Kasumi-1 (cell line): ENCODE measurements around the gene SCYL1.
A peak's percentile ranks its signal among the peaks of the same experiment; 100 is the strongest.

Experiments used
- DNase-seq, 2 experiments: peaks; one replicate each; lab custom pipeline; 2025; lab: John Stamatoyannopoulos, UW

Gene SCYL1

GRCh38 chr11:65493367-65494176 lies 31.3 kb upstream of the SCYL1 start:
- DNase-seq = no peak

- DNase-seq = peak; percentile 45 to 55
These were observed 28.4 kb upstream of the SCYL1 start for GRCh38 chr11:65496304-65497140.

- peak; percentile 98 to 100 for DNase-seq
These were observed 27.5 kb upstream of the SCYL1 start for GRCh38 chr11:65497141-65498041.

GRCh38 chr11:65498042-65498726 lies 26.7 kb upstream of the SCYL1 start:
- DNase-seq = peak; percentile 35 to 57

- DNase-seq = no peak
These were observed 26.2 kb upstream of the SCYL1 start for GRCh38 chr11:65498727-65498976.

GRCh38 chr11:65498977-65499712 lies 25.7 kb upstream of the SCYL1 start, which contains the start of gene MALAT1:
TSS of gene MALAT1 (plus strand) at chr11:65499045.
- peak; percentile 89 to 92 for DNase-seq

- DNase-seq = peak in 1 of 2 experiments; percentile 68
These were observed 25.0 kb upstream of the SCYL1 start for GRCh38 chr11:65499713-65500386.

- DNase-seq = peak; percentile 64 to 68
These were observed 24.3 kb upstream of the SCYL1 start for GRCh38 chr11:65500387-65501185.

- DNase-seq = no peak
These were observed 23.8 kb upstream of the SCYL1 start for GRCh38 chr11:65501186-65501471.

- DNase-seq = peak in 1 of 2 experiments; percentile 71
These were observed 23.2 kb upstream of the SCYL1 start for GRCh38 chr11:65501472-65502273.

- DNase-seq = no peak
These were observed 22.7 kb upstream of the SCYL1 start for GRCh38 chr11:65502274-65502554.

- DNase-seq = no peak
These were observed 22.1 kb upstream of the SCYL1 start for GRCh38 chr11:65502555-65503367.

- DNase-seq = no peak
These were observed 21.4 kb upstream of the SCYL1 start for GRCh38 chr11:65503368-65503948.

GRCh38 chr11:65503949-65504673 lies 20.8 kb upstream of the SCYL1 start:
- no peak for DNase-seq

GRCh38 chr11:65504674-65505465 lies 20.0 kb upstream of the SCYL1 start:
- DNase-seq = no peak
